ENCODE measurements around the gene KARS1. TPM values are rescaled to one million over a fixed set of nuclear protein-coding genes. Genes with fewer than 3 reads are reported as not detected.
"Not testable (repeated sequence)": the region's sequence is repeated elsewhere in the genome, so short reads cannot be mapped to it uniquely, and the experiment has no call there.

The KARS1 gene
- total RNA-seq, 1 donor from 2014 or later = 79.4 TPM

DNA sequence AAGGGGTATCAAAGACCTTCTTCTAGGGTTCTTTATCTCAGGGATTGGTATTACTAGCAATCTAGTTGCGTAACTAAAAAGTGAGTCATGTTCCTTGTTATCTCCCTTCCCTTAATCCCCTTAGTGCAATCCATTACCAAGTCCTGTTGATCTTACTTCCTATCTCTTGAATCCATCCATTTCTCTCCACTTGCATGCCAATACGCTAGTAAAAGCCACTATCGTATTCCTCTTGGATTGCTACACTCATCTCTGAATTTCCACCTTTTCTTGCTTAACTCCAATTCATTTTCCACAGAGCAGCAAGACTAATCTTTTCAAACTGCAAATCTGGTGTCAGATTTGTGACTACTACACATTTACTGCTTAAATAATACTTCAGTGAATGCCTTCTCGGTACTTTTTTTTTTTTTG is 22.5 kb downstream of the KARS1 start:
- DNase-seq = no peak

DNA sequence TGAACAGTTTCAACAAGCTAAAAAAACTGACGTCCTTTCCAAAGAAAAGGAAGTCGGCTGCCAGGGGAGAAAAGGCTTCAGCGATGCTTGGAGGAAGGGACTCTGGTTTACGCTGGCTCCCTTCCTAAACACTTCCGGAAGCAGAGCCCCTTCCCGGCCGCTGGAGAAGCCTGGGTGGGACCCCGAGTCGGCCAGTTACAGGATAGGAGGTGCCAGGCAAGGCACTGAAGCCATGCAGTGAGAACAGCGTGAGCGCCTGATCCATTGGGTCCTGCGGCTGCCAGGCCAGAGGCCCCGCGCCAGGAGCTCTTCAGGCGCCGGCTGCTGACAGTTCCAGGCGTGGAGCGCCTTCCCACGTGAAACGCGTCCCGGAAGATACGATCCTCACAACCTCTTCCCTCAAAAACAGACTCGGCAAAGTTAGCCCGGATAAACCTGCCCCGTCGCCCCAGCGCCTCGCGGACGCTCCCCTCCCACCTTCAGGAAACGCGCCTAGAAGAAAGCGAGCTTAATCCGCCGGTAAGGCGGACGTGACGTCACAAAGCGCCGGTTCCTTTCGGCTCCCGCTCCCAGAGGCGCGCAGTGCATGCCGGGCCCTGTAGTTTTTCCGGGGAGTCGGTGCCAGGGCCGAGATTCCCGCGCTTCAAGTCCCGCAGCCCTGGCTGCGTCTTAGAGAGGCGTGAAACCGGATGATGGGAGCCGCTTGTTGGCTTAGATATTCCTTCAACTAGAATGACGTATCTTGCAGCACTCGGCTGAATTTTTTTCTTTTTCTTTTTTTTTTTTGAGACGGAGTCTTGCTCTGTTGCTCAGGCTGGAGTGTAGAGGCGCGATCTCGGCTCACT is 24.5 kb downstream of the KARS1 start, which contains the start of gene ADAT1:
ADAT1 (minus strand) TSS at position 521 of the 845 bp plus-strand sequence. CDS start 2,482 bp downstream, outside the sequence.
- peak; percentile 94 for DNase-seq

DNA sequence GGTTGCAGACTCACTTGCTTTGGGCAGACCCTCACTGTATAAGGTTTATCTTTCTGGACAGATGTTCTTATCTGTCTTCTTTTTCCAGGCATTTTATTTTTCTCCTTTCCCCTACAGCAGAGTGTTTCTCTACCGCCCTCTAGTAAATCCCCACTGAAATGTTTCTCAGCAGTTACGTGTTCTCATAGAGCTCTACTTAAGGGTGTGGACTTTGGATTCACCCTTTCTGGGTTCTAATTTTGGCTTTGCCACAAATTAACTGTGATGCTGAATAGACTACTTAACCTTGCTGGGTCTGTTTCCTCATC is 26.3 kb downstream of the KARS1 start:
- DNase-seq = no peak

DNA sequence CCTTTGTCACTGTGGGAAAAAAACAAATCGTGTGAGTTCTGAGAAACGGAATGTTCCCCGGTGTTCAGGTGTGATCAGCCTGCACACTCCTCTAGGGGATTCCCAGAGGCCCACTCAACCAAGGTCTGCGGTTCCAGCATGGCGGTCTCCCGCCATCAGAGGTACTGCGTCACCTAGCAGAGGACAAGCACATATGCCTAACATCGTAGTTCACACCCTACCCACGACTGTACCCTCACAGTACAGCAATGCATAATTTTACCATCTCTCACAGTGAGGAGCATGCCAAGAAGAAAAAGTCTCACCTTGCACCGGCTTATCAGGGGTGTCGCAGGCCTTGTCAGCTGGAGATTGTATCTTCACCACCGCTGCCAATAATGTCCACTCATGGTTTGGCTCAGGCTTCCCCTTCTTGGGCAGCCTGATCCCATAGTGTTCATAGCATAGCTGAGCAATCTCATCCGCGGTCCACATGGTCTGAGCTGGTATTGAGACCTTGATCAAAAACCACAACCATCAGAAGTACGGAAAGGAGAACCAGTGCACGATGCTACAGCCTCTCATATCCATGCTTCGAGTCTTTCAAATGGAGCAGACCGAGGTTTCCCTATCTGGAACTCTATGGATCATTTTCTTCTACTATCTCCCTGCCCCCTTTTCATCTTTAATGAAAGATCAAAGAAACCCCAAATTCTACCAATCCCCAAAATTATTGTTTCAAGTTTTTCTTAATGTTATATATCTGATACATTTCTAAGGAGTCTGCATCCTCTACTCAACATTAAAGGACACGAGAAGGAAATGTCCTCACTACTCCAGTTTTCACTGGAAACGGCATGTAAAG is 26.9 kb downstream of the KARS1 start:
- DNase-seq = no peak

DNA sequence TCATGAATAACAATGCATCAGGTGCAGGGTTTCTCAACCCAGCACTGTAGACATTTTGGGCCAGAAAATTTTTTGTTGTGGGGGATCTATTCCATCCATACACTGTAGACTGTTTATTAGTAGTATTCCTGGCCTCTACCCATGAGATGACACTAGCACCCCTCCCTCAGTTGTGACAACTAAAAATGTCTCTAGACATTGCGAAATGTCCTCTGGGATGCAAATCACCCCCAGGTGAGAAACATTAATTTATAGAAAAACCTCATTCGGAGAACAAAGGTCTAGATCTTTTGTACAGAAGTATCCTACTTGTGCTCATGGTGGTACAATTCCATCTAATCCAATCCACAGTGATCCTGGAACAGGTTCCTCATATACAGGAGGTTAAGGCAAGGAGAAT is 28.7 kb downstream of the KARS1 start:
- no peak for DNase-seq

DNA sequence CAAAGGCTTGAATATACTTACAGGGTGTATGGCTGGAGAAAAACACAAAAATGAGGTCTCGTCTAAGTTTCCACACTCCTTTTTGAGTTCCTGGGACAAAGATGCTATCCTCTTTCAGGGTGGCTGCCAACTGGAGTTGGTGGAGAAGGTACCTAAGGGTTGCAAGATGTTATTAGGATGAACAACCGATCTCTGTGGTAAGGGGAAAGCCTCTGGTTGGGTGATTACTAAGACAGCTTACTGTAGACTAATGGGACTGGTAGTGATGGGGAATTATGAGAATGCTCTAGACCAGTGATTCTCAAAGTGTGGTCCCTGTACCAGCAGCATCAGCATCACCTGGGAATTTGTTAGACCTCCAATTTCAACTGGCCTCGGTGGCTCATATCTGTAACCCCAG is 30.3 kb downstream of the KARS1 start:
- no peak for DNase-seq

DNA sequence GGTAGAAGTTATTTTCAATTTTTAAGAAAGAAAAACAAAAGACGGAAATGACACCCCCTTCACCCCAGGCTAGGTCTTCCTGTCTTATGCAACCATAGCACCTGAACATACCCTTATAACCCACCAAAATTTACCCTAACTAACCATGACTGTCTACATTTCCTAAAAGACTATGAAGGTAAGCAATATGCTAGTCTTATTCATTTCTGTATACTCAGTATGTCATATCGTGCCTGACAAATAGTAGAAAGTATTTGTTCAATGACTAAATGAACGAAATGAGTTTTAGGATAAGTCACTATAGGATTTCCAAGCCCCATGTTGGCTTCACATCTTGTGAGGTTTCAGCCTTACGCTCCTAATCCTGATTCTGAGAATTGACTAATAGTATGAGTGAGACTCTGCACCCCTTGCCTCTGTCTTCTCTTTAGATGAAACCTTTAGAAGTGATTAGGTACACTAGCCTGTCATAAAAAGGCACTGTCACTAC is 30.9 kb downstream of the KARS1 start:
- DNase-seq = no peak

DNA sequence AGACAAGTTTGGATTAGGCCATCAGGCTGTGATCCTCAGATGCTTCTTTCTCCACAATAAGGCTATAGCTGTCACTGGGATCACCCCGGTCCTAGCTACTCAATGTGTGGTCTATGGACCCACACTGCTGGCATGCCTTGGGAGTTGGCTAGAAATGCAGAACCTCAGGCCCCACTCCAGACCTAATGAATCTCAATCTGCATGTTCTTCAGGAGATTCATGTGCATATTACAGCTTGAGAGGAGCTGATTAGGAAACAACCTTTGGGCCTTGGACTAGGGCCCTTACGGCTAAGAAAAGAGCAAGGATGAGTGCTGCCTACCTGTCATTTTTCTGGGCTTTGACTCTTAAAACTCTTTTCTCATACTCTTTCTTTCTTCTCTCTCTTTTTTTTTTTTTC is 31.8 kb downstream of the KARS1 start:
- no peak for DNase-seq

DNA sequence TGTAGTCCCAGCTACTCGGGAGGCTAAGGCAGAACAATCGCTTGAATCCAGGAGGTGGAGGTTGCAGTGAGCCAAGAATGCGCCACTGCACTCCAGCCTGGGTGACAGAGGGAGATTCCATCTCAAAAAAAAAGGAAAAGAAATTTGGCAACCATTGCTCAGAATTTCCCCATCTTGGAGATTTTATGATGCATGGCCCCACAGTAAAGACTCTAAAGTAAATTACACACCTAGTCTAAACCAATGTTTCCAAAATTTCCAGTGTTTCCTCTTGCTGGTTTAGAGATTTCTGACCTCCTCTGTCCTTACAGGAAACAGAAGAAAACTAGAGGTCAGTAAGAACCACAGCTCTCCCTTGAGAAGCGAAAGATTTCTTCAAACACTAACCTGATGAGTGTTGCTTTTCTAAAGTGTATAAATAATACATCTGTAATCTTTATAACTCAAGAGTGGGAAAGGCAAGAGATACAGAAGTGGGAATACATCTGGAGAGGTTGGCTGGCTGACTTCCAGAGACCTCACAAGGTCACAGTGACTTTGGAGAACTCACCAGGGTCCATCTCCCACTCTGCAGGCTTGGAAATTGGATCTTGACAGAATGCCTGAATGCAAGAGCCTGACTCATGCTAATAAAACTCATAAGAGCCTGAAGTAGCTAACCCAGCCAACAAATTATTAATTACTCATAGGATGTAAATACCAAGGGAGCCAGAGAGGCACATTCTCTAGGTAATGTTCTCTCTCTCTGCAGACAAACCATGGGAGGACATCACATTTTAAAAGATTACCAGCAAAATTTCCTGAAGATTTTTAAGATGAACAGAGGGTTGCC is 33.2 kb downstream of the KARS1 start:
- DNase-seq = no peak

DNA sequence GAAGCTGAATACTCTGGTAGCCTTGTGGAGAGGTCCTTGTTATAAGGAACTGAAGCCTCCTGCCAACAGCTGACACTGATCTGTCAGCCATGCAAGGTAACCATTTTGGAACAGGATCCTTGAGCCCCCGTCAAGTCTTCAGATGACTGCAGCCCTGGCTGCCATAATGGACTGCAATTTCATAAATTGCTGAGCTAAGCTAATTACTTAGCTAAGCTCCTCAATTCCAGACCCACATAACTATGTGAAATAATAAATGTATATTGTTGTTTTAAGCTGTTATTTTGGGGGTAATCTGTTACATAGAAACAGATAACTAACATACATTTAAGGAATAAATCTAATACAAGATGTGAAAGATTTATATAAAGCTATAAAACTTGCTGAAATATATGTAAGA is 41.0 kb downstream of the KARS1 start:
- no peak for DNase-seq

DNA sequence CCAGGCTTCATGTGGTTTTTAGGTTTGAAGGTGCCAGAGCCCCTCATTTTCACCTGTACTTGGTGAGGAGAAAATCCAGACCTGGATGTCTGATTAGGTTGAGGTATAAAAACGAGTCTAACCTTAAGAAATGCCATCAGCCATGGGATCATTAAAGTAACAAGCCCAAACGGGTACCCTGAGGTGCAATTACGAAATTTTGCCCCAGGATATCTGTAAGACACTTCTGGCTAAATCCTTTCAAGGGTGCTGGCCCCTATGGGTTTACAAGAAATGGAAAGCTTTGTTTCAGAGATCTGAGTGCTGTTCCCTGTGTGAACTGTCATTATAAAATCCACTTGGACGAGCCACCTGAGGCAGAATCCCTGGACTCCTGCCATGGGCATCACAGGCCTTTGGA is 44.2 kb downstream of the KARS1 start:
- no peak for DNase-seq

DNA sequence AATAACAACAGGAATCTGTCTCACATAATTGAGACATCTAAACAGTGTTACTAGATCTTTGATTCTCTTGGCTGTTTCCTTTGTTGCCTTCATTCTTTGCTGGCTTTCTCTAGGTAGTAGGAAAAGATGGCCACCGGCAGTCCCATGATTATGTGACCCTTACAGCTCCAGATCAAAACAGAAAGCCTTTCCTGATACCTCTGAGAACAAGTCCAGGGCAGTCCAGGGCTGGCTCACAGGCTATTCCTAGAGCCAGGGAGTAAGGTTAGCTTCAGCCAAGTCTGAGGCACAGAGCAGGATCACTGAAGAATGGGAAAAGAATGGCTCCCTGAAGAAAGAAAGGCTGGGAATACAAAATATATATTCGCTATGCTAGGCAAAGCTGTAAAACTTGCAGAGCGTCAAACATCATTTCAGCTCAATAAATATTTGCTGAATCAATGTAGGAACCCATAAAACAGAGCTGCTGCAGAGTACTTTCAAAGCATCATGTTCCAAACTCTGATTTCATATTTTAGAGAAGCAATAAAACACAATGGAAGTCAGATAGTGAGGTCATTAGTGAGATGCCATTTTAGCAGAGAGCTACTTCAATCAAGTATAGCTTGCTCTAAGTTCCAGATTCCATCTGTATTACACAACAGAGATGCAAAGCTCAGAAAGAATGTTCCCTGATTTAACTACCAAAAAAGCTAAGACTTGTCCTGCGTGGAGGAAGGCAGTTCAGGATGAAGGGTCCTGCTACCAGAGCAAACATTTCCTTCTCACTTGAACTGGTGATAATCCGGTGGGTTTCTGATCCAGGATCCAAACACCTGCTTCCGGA is 47.8 kb downstream of the KARS1 start:
- no peak for DNase-seq

DNA sequence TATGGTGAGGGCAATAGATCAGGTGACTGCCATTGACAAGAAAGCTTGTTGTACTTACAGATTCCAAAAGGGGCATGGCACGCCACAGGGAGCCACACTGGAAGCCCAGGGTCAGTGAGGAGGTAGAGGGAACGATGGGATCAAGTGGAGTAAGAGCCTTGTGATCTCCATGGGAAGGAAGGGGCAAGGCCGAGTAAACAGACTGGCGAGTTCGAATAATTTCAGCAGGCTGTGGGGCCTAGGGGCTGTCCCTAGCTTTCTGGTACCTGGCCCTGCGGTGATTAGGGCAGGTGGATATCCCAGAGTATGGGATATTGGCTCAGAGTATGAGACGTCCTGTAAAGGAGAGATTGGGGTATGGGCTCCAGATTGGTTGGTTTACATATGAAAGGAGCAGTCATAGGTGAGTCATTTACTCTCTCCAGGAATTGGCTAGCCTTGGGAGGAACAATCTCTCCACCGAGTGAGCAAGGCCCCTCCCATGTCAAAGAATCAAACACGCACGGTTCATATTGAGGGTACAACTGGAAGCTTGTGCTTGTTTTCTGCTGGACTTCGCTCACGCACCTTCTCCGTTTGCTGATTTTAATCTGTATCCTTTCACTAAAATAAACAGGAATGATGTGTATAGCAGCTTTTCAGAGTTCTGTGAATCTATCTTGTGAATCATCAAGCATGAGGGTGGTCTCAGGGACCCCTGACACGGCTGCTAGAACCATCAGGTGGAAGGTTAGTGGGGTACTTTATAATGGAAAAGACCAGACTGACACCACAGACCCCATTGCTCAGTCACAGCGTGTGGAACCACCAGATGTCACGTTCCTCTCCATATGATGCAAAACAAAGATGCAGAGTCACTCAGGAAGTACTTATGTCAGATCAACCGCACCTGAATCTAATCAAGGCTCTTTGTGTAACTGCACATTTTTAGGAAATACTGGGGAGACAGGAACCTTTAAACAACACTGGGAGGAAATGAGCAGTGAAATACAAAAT is 53.3 kb downstream of the KARS1 start:
- no peak for DNase-seq

DNA sequence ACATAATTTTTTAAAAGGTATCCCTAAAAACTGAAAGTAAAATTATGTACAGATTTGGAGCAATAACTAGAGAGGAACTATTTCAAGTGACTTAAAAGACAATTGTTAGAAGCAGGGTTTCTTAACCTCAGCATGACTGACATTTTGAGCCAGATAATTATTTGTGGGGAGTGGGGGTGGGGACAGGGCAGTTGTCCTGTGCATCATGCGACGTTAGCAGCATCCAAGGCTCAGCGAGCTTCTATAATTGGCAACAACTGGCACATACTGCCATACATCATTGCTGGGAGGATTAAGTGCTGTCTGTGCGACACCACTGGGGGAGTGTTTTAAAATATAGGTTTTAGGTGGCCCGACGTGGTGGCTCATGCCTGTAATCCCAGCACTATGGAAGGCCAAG is 54.2 kb downstream of the KARS1 start:
- DNase-seq = no peak

DNA sequence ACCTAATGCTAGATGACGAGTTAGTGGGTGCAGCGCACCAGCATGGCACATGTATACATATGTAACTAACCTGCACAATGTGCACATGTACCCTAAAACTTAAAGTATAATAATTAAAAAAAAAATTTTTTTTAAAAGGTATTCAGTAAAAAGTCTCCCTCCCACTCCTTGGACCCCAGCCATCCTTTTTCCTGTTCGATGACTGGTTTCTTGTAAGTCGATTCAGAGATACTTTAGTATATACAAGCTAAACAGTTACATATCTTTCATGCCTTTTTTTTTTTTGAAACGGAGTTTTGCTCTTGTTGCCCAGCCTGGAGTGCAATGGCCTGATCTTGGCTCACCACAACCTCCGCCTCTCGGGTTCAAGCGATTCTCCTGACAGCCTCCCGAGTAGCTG is 55.5 kb downstream of the KARS1 start:
- DNase-seq = not testable (repeated sequence)

DNA sequence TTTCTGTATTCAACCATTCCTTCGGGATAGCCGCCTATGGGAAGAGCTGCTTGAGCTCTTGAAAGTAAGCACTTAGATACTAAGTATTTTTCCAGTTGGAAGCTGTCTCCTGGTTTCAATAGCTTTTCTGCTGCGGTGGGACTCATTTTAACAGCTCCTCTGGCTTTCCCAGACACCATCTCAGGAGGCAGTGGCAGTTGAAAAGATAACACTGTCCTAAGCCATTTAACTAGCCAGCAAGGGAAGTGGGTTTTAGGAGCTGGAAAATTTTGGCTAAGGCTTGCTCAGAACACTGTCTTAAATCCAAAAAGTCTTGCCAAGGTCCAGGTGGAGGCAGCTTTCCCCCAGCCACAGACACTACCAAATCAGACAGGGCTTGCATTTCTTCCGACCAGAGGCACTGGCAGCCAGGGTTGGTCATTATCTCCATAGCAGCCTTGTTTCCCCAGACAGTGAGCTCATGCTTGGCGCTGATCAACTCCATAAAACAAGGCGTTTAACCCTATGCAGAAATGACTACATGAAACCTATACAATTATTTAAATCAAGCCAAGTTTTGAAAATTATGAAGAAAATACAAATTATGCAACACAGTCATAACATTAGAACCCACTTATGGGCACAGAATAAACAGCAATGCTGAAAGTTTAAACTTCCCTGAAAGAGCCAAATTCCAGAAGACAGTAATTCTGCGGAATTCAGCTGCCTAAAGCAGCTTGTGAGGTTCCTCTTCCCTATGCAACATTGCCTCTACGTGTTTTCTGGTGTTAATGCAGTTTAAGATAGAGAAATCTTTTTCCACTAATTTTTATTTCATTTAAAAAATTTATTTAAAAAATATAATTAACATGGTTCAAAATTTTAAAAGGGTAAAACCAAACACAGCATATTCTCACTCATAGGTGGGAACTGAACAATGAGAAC is 56.3 kb downstream of the KARS1 start:
- peak; percentile 16 for DNase-seq

DNA sequence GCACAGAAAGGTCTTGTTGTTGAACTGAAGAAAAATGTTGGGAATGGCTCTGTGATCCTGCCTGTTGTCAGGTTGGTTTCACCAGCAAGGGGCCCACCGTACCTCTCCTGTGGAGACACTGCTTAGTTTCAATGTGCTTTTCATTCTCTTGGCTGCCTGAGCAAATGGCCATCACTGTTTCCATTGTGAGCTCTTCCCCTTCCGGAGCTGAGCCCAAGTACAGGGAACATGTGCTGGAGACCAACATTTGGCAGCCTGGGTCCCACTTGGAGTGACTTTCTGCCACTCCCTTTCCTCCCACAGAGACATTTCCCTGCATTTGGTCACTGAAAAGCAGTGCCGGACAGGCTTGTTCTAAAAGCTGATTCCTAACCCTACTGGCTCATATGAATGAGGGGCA is 58.2 kb downstream of the KARS1 start:
- no peak for DNase-seq

DNA sequence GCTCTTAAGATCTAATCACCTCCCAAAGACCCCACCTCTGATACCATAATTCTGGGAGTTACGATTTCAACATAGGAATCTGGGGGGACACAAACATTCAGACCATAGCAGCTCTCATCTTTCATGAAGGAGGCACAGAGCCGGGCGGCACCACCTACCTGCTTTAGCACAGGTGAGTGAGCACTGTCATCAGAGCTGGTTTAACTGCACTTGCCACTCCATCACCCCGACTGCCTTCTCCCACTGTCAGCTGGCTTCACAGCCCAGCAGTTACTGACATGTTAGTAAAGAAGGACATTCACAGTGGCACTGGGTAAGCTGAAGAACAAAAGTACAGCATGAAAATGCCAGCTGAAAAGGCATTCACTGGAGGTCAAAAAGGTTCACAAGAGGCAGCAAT is 58.7 kb downstream of the KARS1 start:
- DNase-seq = no peak

DNA sequence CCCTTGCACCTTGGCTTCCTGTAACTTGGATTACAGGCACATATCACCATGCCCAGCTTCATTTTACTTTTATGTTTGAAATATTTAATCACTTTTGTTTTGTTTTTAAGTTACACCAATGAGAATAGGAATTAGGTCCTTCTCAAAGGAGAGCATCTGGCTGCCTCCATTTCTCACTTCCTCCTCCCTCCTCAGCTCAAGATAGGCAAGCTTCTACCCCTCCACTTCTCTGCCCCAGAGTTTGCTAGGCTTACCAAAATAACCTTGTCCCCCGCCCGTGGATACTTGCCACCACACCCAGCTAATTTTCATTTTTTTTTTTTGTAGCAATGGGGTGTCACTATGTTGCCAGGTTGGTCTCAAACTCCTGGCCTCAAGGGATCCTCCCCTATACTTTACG is 63.4 kb downstream of the KARS1 start:
- DNase-seq = no peak

All from occipital lobe (tissue), 2 donors.